Esophagus squamous epithelium (tissue), 5 donors: ENCODE data around the gene SSH2. TPM values are rescaled to one million over a fixed set of nuclear protein-coding genes. Genes with fewer than 3 reads are reported as not detected.

Source experiments
- DNase-seq: peaks from one replicate; lab custom pipeline; 2025; lab: John Stamatoyannopoulos, UW
- H3K27ac ChIP-seq, 4 donors: fragments of 200-600 bp; sonication (generic); one replicate each; pipeline ENCODE4 v1.5.1; 2016 to 2019; ENCODE audit warnings: mild to moderate bottlenecking in 1 of 4
- H3K27me3 ChIP-seq, 4 donors: fragments of 200-600 bp; sonication (generic); 1 replicate in 3 of 4; 2 replicates in 1 of 4; pipeline versions ENCODE4 v1.5.1 to v1.6.0; 2017 to 2021; ENCODE audit warnings: antibody characterized with exemption in 1 of 4
- H3K36me3 ChIP-seq, 3 donors: fragments of 200-600 bp; sonication (generic); one replicate each; pipeline ENCODE4 v1.5.1; 2016 to 2019
- H3K4me1 ChIP-seq, 3 donors: fragments of 200-600 bp; sonication (generic); one replicate each; pipeline ENCODE4 v1.5.1; 2017 to 2019
- H3K4me3 ChIP-seq, 4 donors: fragments of 200-600 bp; sonication (generic); 1 replicate in 3 of 4; 2 replicates in 1 of 4; pipeline ENCODE4 v1.5.1; 2016 to 2019; ENCODE audit warnings: mild to moderate bottlenecking in 2 of 4, moderate library complexity in 1 of 4
- H3K9me3 ChIP-seq, 3 donors: fragments of 200-600 bp; sonication (generic); one replicate each; pipeline ENCODE4 v1.5.1; 2016 to 2019
- CTCF ChIP-seq, 6 experiments: fragments of 450-650 bp in 4 of 6; fragments of 200-600 bp in 2 of 6; sonication (generic) in 2 of 6; IDR thresholded peaks; one replicate each; pipeline ENCODE4 v1.5.1; 2016 to 2019; ENCODE audit warnings: antibody characterized with exemption in 6 of 6, mild to moderate bottlenecking in 4 of 6, moderate library complexity in 4 of 6
- POLR2A ChIP-seq, 4 donors: fragments of 450-650 bp; IDR thresholded peaks; one replicate each; pipeline ENCODE4 v1.6.1; 2017; ENCODE audit warnings: antibody characterized with exemption in 4 of 4, mild to moderate bottlenecking in 4 of 4, moderate library complexity in 3 of 4
- WGBS, 2 donors: methylation state at CpG; one replicate each; pipeline ENCODE4 v1.1.5; 2018; 5-methylcytosine and 5-hydroxymethylcytosine counted together
- intact Hi-C: fragments of 100-400 bp; cut with DNase I; formaldehyde crosslinking; loops from one replicate; pipeline ENCODE4 v1.15.0; 2022
- total RNA-seq, 4 donors: library from RNA; depleted of rRNA; stranded (reverse); fragments of >200 nt; gene quantifications; one replicate each; pipeline ENCODE4 v1.1.0, GENCODE V29; 2016
- donor health status: DM: yes; HTN: yes; CAD: no.

The SSH2 gene
- total RNA-seq, 4 donors from 2014 or later, result 9.4 to 29.4 (median 13.2) TPM

- TF ChIP-seq POLR2A (IDR thresholded peaks at IDR 0.05), result no peak
- TF ChIP-seq CTCF (IDR thresholded peaks at IDR 0.05), result peak; percentile 89 to 97 (median 94)
- DNase-seq, result no peak
- Histone ChIP-seq H3K4me3 (peak overlapping the region in 3 of 4 donors; percentile 51 to 91 (median 74)), H3K4me1 (peaks cover 51 to 88% (median 61%) of the 10 kb centered on the region in 3 donors), H3K36me3 (no peaks in the 10 kb centered on the region), H3K9me3 (no peaks in the 10 kb centered on the region), H3K27me3 (no peaks in the 10 kb centered on the region), H3K27ac (peak overlapping the region; percentile 91 to 95 (median 92))
- 11 to 17% methylated on average over 6 to 12 of the region's 25 CpGs for whole genome bisulfite sequencing, 2 donors
- intact Hi-C loops, result no loop called here
Observed at GRCh38 chr17:29591737-29592608, 338.1 kb downstream of the SSH2 start.

GRCh38 chr17:29591146-29591736 lies 338.8 kb downstream of the SSH2 start:
- Histone ChIP-seq H3K9me3 (no peaks in the 10 kb centered on the region), H3K36me3 (no peaks in the 10 kb centered on the region), H3K4me1 (peaks cover 56 to 88% (median 65%) of the 10 kb centered on the region in 3 donors), H3K27ac (peak overlapping the region; percentile 91 to 95 (median 92)), H3K4me3 (peak overlapping the region in 3 of 4 donors; percentile 51 to 91 (median 74)), H3K27me3 (no peaks in the 10 kb centered on the region)
- 0 to 7% methylated on average over 12 to 19 of the region's 31 CpGs for WGBS, 2 donors
- intact Hi-C loops, result no loop called here
- DNase-seq, result no peak
- no peak for TF ChIP-seq POLR2A (IDR thresholded peaks at IDR 0.05)
- no peak for TF ChIP-seq CTCF (IDR thresholded peaks at IDR 0.05)

GRCh38 chr17:29590411-29591145 lies 339.4 kb downstream of the SSH2 start:
- no peak for TF ChIP-seq CTCF (IDR thresholded peaks at IDR 0.05)
- TF ChIP-seq POLR2A (IDR thresholded peaks at IDR 0.05), result no peak
- H3K27ac ChIP-seq, result peak overlapping the region; percentile 91 to 95 (median 92)
- WGBS, 2 donors, result 12 to 22% methylated on average over 6 to 9 of the region's 30 CpGs
- intact Hi-C loops, result no loop called here
- no peaks in the 10 kb centered on the region for H3K9me3 ChIP-seq
- no peaks in the 10 kb centered on the region for H3K27me3 ChIP-seq
- H3K4me3 ChIP-seq, result peak overlapping the region; percentile 43 to 91 (median 68)
- H3K36me3 ChIP-seq, result no peaks in the 10 kb centered on the region
- DNase-seq, result no peak
- peaks cover 60 to 88% (median 65%) of the 10 kb centered on the region in 3 donors for H3K4me1 ChIP-seq

GRCh38 chr17:29589524-29590410 lies 340.3 kb downstream of the SSH2 start, which contains the start of gene GIT1:
TSS of gene GIT1 (minus strand) at chr17:29589648. CDS start at chr17:29589378, 270 bp downstream.
- peaks cover 65 to 89% (median 66%) of the 10 kb centered on the region in 3 donors for H3K4me1 ChIP-seq

More at GRCh38 chr17:29589524-29590410, 340.3 kb downstream of the SSH2 start, which contains the start of gene GIT1:
- H3K4me3 ChIP-seq, result peak within 1 kb of the TSS; percentile 70 to 91 (median 84)
- peak within 1 kb of the TSS; percentile 91 to 95 (median 92) for H3K27ac ChIP-seq
- intact Hi-C loops, result no loop called here
- peak in 1 of 6 experiments; percentile 19 for TF ChIP-seq CTCF (IDR thresholded peaks at IDR 0.05)
- peak in 3 of 4 donors; percentile 28 to 72 (median 38) for TF ChIP-seq POLR2A (IDR thresholded peaks at IDR 0.05)
- H3K27me3 ChIP-seq, result no peaks in the 10 kb centered on the region
- WGBS, 2 donors, result 0 to 9% methylated on average over 2 to 9 of the region's 70 CpGs
- no peaks in the 10 kb centered on the region for H3K9me3 ChIP-seq
- no peak for DNase-seq
- H3K36me3 ChIP-seq, result no peaks in the 10 kb centered on the region
